G401.6 (cell line): Measurements from ENCODE around the gene PRR29.
"Not testable (repeated sequence)": the region's sequence is repeated elsewhere in the genome, so short reads cannot be mapped to it uniquely, and the experiment has no call there.

Experiments
- FAIRE-seq: peaks from 2 replicates; lab custom pipeline; 2012; peaks lifted over from hg19 to GRCh38; lab: Jason Lieb, UNC

PRR29 gene

DNA sequence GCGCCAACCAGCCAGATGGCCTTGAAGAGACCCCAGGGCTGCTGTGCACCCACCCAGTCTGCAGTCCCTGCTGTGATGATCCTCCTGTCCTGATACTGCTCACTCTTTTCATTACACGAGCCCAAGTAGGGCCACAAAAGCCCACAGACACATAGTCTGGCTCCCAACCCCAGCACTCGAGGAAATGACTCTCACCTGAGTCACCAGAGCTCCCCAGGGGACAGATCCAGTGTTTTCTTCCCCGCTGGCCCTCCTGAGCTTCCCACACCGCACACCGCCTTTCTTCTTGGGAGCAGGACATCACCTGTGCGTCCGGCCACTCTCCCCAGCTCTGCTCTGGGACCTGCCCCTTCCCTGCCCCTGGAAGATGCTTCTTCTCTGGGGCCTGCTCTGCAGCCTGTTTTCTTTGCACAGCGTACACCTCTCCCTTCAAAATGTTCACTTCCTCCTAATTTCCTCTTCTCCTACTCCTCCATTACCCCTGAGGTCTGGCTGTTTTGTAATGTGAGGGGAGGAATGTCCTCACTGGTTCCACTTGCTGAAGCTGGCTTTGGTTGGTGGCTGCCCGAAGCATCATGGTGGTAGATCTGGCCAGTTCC, 23.5 kb upstream of the PRR29 start:
- FAIRE-seq: no peak

DNA sequence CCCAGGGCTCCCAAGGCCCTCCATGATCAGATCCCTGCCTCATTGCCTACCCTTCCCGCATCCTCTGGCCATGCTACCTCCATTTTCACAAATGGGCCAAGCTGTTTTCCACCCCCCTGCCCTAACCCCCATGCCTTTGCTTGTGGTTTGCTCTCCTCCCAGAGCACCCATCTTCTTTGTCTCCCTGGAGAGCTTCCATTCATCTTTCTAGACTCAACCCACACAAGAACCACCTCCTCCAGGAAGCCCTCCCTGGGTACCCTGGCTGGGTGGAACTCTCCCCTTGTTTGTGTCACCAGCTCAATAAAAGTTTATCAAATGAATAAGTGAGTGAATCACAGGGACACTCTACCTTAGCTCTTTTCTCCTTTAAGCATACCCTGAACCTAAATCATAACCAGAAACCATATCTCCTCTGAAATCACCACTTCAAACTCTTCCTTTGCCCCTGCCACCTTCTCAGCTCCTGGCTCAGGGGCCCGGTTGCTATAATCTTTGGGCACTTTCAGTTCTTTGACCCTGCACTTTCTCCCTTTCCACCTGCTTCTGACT, 22.5 kb upstream of the PRR29 start:
- no peak for FAIRE-seq

DNA sequence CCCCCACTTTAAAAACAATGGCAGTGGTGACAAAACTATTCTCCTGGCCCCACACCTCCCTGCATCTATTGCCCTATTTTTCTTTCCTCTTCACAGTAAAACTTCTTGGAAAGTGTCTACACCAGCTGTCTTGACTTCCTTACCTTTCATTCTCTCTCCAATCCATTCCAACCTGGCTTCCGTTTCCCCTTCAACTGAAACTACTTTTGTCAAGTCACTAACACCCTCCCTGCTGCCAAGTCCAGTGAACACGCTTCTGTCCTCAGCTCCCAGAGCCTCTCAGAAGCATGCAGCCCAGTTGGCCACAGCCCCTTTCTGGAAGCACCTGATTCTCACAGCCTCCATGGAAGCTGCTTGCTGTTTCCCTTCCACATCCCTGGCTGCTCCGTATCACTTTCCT, 21.4 kb upstream of the PRR29 start:
- no peak for FAIRE-seq

DNA sequence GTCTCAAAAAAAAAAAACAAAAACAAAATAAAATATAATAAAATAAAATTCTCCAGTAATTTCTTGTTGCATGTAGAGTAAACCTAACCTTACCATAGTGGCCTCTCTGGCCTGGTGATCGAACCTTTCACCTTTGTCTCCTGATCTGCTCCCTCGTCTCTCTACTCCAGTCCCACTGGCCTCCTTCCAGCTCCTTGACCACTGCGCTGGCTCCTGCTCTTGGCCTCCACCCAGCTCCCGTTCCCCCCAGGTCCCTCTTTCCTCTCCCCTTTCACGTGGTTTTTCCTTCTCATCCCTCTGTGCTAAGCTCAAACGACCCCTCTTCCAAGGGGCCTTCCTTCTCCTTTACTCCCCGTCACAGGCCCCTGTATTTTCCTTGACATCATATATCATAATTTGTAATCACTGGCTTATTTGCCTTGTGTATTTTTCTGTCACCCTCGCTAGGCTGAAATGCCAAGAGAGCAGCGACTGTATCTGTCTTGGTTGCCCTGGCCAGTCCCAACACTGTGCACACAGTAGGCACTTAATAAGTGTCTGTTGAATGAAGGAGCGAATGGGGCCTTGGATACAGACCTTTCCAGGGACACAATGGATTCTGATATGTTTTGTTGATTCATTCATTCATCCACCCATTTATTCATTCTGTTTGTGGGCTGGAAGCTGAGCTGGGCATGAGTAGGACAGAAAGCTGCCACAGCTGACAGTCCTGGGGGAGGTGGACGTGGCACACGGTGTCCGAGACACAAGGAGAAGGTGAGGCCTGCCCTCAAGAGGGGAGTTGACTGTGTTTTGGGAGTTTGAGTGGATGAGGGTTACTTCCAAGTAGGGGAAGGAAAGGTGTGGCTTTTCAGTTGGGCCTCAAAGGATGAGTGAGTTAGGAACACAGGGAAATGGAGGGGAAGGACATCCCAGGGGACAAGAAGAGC, 19.6 kb upstream of the PRR29 start:
- no peak for FAIRE-seq

DNA sequence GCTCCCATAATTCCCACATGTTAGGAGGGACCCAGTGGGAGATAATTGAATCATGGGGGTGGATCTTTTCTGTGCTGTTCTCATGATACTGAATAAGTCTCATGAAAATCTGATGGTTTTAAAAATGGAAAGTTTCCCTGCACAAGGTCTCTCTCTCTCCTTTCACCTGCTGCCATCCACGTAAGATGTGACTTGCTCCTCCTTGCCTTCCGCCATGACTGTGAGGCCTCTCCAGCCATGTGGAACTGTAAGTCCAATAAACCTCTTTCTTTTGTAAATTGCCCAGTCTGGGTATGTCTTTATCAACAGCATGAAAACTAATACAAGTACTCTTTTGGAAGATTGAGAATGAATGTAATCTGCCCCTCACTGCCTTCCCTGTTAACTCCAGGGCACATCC, 15.5 kb upstream of the PRR29 start:
- FAIRE-seq: not testable (repeated sequence)

DNA sequence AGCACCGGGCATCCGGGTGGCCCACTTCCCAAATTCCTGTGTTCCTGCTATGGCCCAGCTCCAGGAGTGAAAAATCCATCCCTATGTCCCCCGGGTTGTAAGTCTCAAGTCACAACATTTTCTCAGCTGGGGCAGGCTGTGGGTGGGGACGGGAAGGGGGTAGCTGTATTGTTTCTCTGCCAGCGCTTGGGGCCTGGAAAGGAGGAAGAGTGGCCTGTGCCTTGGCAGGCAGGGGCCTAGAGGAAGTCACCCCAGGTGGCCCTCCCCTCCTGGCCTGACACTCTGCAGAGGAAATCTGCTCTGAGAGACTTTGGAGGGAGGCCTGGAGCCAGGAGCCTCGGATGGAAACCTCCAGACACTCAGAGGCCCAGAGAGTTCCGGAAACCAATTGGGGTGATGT, 14.8 kb upstream of the PRR29 start:
- FAIRE-seq: no peak

DNA sequence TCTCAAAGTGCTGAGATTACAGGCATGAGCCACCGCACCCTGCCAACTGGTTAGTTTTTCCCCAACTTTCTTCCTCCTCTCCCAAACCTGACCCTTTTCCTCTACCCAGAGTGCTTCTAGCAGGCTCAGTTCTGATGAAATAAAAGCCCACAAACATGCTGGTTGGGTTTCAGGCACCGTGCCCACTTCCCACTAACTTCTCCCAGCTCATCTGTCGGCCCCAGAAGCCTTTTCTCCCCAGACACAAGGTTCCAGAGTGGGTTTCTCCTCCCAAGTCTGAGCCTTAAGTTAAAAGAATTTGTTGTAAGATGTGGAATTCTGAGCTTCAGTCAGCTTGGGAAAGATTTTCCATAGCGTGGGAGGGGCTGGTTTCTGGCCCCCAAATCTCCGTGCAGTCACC, 13.9 kb upstream of the PRR29 start:
- FAIRE-seq: no peak

DNA sequence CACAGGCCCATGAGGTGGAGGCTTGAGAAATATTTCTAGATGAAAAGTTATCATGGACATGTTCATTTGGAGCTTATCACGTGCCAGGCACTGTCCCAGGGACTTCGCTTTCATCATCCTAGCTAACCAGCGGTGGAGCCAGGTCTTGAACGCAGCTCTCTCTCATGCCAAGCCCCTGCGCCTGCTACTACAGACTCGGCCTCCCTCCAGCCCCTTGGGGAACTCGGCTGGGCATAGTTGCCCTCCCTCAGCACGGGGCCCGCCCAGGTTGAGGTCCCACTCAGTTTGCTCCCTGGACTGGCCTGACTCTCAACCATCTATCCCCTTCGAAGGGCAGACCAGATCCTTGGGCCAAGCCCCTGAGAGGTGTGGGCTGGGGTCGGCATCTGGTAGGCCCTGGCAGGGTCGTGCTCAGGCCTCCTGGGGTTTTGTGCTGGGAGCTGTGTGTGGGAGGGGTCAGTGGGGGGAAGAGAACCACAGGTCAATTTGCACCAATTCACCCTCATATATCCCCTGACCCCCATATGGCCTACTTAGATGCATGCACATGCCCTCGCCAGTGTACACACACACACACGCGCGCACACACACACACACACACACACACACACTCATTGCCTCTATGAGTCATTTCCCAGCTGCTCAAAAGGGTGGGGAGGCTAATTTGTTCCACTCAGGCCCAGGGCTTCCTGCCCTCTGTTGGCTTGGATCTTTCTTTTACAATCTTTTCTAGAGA, 13.3 kb upstream of the PRR29 start:
- no peak for FAIRE-seq

DNA sequence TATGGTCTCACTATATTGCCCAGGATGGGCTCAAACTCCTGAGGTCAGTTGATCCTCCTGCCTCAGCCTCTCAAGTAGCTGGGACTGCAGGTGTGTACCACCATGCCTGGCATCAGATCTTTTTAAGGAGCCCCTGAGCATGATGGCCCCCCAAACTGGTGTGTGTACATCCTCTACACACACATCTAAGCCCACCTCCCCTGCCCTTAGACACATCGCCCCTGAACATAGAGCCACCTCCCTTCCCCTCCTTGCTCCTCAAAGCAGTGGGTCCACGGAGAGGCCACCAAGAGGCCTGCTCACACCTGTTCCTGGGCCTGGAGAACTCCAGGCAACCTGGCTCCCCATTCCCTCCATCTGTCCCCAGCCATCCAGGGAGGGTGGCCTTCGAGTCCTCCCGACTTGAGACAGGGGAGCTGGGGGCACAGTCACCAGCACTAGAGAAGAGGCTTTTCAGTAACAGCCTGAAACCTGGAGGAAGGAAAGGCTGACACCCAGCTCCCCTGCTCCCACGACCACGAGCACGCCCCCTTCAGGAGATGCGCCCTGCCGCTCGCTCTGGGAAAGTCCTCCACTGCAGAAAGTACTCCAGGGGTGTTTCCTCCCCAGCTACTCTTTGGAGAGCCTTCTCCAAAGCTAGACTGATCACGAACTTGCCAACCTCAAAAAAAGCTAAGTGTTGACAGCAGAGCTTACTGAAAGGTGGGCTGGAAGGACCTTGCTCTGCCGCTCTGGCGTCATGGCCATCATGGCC, 12.6 kb upstream of the PRR29 start:
- no peak for FAIRE-seq

DNA sequence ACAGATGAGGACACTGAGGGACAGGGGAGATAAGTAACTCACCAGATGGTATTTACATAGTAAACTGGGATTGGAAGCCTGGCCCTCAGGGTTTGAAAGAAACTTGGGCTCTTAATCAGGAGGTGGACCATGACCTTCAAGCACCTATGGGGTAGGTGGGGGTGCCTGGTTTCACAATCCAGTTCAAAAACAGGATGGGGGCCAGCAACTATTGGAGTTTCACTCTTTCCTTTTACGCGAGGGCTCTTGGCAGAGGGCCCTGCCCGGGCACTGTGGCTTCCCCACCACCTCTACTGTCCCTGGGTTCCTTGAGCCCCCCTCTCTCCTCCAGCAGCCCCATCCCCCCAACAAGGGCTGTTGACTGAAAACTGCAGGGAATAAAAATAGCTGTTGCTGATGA, 11.3 kb upstream of the PRR29 start:
- FAIRE-seq: no peak

DNA sequence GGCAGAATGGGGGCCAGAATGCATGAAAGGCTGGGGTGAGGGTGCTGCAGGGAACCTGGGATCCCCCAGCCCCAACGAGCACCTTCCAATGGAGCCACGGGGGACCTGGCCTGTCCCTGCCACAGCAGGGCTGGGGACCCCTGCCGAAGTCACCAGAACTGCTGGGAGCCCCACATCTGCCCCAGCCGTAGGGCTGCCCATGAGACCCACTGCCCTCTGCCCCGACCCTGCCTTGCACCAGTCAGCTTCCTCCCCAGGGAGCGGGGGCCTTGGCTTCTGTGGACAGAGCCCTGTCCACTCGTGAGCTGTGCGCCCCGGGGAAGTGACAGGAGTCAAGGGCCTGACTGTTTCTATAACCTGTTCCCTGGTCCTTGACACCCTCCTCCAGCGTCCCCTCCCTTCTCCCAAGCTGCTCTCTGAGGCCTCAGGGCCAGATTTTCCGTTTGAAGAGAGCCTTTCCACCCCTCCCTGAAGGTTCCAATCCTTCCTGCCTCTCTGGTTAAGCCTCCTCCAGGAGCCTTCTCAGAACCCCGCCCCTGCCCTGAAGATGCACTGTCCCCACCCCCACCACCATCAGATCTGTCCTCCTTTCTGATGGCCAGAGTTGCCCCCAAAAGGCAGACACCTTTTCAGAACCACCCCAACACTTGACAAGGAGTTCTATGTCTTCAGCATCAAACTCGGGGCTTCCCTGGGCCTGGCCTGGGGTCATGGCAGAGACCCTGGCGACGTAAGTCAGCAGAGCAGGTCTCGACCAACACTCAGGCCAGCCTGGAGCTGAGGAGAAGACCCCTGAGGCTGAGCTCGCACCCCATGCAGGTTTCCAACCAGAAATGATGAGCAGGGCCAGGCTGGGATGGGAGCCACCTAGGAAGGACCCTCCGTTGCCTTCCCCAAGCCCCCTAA, 10.7 kb upstream of the PRR29 start:
- no peak for FAIRE-seq

DNA sequence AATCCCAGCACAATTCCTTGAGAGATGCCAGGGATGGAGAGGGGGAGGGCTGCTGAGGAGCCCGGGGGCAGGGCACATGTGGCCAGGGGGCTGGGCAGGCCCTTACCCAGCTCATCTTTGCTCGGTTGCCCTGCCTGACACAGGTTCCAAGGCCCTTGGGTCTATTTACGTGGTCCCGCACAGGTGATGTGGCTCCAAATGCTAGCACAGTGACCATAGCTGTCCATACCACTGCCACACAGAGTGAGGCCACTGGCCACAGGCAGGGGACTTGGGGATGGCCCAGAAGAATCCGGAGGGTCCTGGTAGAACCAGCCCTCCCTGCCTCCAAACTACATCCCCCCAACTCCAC, 10.0 kb upstream of the PRR29 start:
- no peak for FAIRE-seq

DNA sequence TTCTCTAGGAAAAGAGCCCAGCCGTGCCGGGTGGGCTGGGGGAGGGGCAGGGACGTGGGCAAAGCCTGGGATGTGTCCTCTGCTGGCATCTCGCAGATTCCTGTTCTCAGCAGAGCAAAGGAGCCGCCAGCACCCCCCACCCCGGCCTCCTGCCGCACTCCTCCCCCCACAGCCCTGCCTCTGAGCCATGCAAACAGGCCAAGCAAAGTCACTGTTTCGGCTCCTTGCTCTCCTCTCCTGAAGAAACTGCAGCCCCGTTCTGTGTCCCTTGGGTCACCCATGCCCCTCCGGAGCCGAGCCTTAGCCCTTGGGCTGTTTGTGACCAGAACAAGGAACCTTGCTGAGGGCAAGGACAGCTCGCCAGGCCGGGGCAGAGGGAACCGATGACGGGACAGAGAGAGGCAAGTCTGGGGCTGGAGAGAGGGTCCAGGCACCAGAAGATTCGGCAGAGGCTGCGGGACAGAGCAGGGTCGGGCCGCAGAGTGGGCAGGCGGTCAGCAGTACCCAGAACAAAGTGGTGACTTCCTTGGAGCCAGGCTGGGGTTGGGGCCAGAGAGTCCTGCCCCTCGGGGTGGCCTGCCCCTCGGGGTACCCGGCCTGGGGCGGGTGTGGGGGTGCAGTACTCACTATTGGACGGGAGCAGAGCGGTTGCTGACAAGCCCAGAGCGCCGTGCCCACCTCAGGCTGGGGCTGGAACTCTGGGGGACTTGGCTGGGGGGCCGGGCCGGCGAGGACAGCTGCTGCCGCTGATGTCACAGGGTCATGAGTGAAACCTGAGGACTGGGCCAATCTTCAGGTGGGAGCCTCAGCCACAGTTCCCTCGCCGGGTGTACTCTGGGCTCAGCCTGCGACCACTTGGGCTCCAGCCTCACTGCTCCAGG, 9.2 kb upstream of the PRR29 start:
- FAIRE-seq: no peak

DNA sequence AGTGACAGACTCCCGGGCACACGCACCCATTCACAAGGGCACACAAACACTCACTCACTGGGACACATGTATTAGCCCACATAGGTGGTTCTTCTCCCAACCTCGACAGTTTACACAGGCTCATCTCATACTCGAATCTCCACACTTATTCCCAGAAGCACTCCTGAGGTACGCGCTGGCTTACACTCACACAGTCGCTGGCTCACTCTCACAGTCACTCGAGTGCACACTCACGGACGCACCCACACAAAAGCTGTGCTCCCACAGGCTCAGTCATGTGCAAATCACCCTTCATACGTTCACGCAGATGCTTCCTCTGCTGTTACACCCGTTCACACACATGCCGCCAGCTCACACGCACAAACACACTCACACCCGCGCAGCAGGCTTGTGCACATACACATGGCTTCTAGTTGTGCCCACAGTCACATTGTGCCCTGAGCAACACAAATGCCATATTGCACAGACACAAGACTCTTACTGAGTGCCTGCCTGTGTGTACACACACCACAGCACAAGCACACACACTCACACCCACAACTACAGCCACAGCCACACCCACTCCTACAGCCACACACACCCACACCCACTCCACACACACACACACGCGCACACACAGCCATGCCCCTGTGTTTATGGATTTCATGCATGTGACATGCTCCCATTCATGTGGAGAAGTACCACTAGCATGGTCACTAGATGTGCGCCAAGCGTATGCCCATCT, 8.4 kb upstream of the PRR29 start:
- no peak for FAIRE-seq

DNA sequence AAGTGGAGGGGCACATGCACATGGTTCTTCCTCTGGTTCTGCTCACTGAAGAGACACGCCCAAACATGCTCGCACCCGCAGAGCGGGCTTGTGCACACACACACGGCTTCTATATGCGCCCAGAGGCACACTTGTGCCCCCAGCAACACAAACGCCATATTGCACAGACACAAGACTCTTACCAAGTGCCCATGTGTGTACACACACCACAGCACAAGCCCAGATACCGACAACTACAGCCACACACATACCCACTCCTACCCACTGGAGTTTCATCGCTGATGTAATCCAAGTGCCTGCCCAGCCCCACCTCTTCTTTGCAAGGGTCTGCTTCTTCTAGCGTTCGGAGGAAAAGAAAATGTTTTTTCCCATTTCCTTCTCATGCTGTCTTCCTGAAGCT, 6.5 kb upstream of the PRR29 start:
- no peak for FAIRE-seq

DNA sequence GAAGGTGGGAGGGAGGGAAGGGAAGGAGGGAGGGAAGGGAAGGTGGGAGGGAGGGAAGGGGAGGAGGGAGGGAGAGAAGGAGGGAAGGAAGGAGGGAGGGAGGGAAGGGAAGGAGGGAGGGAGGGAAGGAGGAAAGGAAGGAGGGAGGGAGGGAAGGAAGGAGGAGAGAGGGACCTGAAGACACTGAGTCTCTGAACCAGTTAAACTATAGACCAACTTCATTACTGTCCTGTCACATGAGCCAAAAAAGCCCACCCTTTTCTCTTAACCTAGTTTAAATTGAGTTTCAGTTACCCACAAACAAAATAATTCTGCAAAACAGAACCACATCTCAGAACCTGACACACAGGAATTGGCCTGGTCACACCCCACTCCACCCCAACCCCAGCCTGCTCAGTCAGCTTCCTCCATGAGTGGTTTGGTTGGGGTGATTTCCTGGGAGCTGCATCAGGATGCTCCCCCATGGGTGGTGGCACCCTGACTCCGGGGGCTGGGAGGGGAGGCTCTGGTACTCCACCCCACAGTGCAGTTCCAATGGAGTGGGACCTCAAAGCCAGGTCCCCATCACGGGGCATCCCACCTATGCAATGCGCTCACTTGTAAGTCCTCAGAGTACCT, 4.7 kb upstream of the PRR29 start:
- FAIRE-seq: no peak

DNA sequence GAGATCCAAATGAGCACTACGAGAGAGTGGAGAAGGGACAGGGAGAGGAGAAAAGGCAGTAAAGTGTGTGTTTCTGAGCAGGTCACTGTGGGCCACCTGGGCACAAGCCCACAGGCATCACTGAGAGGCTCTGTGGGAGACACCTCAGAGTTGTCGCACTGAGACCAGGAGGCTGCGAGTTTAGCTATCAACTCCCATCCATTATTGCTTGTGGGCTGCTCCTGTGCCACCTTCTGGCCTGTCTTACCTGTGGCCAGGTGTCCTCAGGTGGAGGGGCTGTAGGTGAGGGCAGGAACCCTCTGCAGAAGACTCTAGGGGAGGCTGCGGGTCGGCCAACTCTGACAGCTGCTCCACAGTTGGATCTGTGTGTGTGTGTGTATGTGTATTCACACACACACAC, 2.5 kb upstream of the PRR29 start:
- no peak for FAIRE-seq

DNA sequence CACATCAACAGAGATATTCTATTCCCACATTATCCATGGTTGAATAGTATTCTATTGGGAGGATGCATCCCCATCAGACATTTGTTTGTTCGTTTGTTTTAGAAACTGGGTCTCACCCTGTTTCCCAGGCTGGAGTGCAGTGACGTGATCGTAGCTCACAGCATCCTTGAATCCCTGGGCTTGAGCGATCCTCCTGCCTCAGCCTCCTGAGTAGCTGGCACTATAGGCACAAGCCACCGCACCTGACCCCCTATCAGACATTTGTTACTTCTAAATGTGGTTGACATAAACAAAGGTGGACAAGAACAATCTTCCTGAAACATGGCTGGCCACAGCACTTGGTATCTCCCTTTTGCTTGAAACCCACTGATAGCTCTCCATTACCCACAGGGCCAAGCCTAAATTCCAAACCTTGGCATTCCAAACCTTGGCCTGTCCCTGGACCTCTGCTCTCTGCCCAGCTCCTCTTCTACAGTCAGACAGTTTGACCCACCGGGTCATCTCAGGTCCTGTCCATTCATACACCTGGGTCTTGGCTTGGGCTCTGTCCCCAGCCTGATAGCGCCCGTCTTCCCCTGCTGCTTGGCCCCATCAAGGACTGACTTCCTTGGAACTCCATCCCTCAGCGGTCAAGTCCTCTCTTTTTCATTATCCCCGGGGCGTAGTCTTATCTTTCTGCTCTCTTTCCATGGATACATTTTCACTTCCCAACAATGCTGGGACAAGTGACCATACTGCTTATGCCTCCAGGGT, 1.5 kb upstream of the PRR29 start:
- FAIRE-seq: no peak
